Parathyroid adenoma (tissue), 2 donors: ENCODE data around the gene PSD4.
A peak's percentile ranks its signal among the peaks of the same experiment; 100 is the strongest.

ENCODE experiments used
- H2AFZ ChIP-seq: fragments of 300-600 bp; sonication (generic); one replicate; pipeline ENCODE4 v1.7.0; 2017; ENCODE audit warnings: antibody characterized with exemption, mild to moderate bottlenecking
- H3K27ac ChIP-seq: fragments of 300-600 bp; sonication (generic); one replicate; pipeline ENCODE4 v1.7.0; 2017
- H3K27me3 ChIP-seq: fragments of 300-600 bp; sonication (generic); one replicate; pipeline ENCODE4 v1.7.0; 2017; ENCODE audit warnings: low read length; ENCODE audit not compliant: control insufficient read depth, insufficient read depth
- H3K36me3 ChIP-seq: fragments of 300-600 bp; sonication (generic); one replicate; pipeline ENCODE4 v1.7.0; 2017; ENCODE audit warnings: low read length; ENCODE audit not compliant: control insufficient read depth, insufficient read depth
- H3K4me1 ChIP-seq: fragments of 300-600 bp; sonication (generic); one replicate; pipeline ENCODE4 v1.7.0; 2017; ENCODE audit warnings: control low read depth
- H3K4me2 ChIP-seq: fragments of 300-600 bp; sonication (generic); one replicate; pipeline ENCODE4 v1.7.0; 2017; ENCODE audit warnings: low read length
- H3K4me3 ChIP-seq: fragments of 300-600 bp; sonication (generic); one replicate; pipeline ENCODE4 v1.7.0; 2017; ENCODE audit warnings: low read depth, low read length
- H3K79me2 ChIP-seq: fragments of 300-600 bp; sonication (generic); one replicate; pipeline ENCODE4 v1.7.0; 2017; ENCODE audit warnings: control low read depth
- H3K9ac ChIP-seq: fragments of 300-600 bp; sonication (generic); one replicate; pipeline ENCODE4 v1.7.0; 2017; ENCODE audit warnings: mild to moderate bottlenecking
- H3K9me3 ChIP-seq: fragments of 300-600 bp; sonication (generic); one replicate; pipeline ENCODE4 v1.7.0; 2017; ENCODE audit warnings: low read length; ENCODE audit not compliant: control insufficient read depth
- TF ChIP-seq, protein P1 (sequence below): fragments of 300-600 bp; sonication (generic); IDR thresholded peaks from one replicate; pipeline ENCODE4 v1.7.0; 2017; ENCODE audit warnings: antibody characterized with exemption, mild to moderate bottlenecking
- donor health status: primary hyperparathyroidism.

Gene PSD4

DNA sequence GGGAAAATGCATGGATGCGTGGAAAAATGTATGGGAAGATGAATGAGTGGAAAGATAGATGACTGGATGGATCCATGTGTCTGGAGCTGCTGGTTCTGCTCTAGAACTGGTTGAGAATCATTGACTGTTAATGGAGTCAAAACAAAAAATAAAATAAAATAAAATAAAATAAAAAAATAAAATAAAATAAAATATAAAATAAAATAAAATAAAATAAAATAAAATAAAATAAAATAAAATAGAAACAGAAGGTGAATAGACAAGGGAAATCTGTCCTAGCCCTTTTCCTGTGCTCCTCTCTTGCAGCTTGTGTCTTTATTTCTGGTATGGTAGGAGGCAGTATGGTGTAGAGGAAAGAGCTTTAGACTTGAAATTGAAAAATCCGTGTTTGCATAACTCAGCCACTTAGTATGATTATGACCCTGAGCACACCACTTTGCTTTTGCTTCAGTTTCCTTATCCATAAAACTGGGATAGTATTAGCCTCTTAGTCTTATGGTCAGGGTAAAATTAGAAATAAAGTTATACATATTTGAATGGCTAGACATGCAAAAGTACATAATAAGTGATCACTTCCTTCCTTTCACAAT, 51.0 kb downstream of the PSD4 start:
- TF ChIP-seq, protein P1, sequence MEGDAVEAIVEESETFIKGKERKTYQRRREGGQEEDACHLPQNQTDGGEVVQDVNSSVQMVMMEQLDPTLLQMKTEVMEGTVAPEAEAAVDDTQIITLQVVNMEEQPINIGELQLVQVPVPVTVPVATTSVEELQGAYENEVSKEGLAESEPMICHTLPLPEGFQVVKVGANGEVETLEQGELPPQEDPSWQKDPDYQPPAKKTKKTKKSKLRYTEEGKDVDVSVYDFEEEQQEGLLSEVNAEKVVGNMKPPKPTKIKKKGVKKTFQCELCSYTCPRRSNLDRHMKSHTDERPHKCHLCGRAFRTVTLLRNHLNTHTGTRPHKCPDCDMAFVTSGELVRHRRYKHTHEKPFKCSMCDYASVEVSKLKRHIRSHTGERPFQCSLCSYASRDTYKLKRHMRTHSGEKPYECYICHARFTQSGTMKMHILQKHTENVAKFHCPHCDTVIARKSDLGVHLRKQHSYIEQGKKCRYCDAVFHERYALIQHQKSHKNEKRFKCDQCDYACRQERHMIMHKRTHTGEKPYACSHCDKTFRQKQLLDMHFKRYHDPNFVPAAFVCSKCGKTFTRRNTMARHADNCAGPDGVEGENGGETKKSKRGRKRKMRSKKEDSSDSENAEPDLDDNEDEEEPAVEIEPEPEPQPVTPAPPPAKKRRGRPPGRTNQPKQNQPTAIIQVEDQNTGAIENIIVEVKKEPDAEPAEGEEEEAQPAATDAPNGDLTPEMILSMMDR, result no peak
- H3K4me2 ChIP-seq, result no peak overlapping the region
- H2AFZ ChIP-seq, result no peak overlapping the region

DNA sequence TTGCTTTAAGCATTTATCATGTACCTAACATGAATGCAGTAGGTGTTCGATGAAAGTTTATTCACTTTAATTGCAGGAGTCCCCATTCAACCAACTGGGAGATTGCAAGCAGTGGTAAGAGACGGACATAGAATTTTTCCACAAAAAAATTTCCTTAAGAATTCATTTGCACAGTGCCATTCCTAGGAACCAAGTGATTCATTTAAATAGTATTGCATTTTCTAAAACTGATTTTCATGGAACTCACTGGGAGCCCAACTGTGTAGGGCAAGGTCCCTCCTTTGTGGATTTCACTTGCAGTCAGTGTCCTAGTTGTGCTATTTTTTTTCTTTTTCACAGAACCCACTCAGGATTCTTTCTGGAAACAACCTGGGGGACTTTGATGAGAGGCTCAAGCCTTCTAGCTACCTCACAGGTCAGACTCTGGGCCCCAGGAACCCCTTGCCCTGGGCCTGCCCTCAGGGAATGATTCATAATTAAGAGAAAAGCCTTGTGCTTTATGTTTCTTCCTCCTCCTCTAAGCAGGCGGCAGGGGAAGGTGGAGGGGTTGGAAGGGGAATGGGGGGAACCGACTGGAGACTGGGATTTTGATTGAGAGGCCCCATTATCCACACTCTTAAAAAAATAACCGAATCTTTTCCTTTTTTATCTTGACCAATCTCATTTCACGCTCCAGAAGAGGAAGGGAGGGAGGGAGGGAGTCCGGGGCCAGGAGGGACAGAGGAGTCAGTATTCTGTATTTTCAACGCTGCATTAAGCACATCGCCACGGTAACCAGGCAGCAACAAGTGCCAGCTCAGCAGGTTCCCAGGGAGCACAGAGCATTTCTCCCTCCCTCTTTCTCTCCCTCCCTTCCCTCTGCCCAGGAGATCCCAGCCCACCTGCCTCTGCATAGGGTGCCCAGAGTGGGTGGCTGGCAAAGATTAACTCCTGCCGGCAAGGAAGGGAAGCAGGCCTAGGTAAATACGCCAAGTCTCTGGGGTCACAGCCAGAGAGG, 51.8 kb downstream of the PSD4 start:
- H3K27ac ChIP-seq, result no peak overlapping the region
- peak overlapping the region; percentile 14 for H3K4me3 ChIP-seq
- H3K9me3 ChIP-seq, result no peaks in the 10 kb centered on the region
- H3K4me1 ChIP-seq, result peaks cover 22% of the 10 kb centered on the region
- no peaks in the 10 kb centered on the region for H3K36me3 ChIP-seq
- H3K27me3 ChIP-seq, result no peaks in the 10 kb centered on the region
- H3K79me2 ChIP-seq, result no peaks in the 10 kb centered on the region
- TF ChIP-seq, protein P1, result no peak
- no peak overlapping the region for H3K9ac ChIP-seq
- peak overlapping the region; percentile 43 for H2AFZ ChIP-seq
- H3K4me2 ChIP-seq, result peak overlapping the region; percentile 57

More for the DNA sequence above, 51.0 kb downstream of the PSD4 start:
- Histone ChIP-seq H3K4me3 (no peak overlapping the region), H3K36me3 (no peaks in the 10 kb centered on the region), H3K27me3 (no peaks in the 10 kb centered on the region), H3K27ac (no peak overlapping the region), H3K9me3 (no peaks in the 10 kb centered on the region), H3K79me2 (no peaks in the 10 kb centered on the region), H3K4me1 (peaks cover 22% of the 10 kb centered on the region), H3K9ac (no peak overlapping the region)

DNA sequence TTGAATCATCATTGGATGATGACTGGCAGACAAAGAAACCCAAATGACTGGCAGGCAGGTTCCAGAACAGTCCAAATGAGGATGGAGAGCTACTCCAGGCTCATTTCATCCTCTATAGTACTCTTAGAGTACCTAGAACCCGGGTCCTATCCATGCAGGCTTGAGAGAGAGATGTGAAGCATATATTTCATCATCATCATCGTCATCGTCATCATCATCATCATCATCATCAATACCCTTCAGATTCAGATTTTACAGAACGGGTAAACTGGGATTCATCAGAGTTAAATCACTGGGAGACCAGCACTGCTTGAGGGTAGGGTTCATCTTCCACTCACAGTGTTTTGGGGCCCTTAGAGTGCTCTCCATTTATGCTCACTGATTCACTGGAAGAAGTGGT, 52.7 kb downstream of the PSD4 start:
- peak overlapping the region; percentile 53 for H3K4me2 ChIP-seq
- H3K9ac ChIP-seq, result no peak overlapping the region
- no peak overlapping the region for H2AFZ ChIP-seq
- no peaks in the 10 kb centered on the region for H3K79me2 ChIP-seq
- H3K27ac ChIP-seq, result no peak overlapping the region
- no peaks in the 10 kb centered on the region for H3K9me3 ChIP-seq
- no peaks in the 10 kb centered on the region for H3K27me3 ChIP-seq
- H3K4me1 ChIP-seq, result peaks cover 22% of the 10 kb centered on the region
- H3K4me3 ChIP-seq, result peak overlapping the region; percentile 14
- no peaks in the 10 kb centered on the region for H3K36me3 ChIP-seq
- TF ChIP-seq, protein P1, result no peak

DNA sequence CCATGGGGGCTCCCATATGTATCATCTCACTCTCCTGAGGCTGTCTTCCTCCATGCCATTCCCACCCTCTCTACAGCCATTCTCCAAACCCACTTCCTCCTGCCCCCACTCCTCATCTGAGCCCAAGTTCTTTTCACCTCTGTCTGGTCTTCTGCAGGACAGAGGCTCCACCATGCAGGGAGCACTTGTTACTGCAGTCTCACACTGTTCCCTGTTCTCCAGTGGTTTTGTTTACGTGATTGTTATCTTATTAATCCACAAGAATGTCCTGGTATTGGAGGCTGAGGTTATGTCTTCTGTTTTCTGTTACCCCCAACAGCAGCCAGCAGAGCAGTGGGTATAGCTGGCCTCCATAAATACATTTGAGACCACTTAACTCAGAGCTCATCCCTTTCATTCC, 53.5 kb downstream of the PSD4 start:
- Histone ChIP-seq H3K27me3 (no peaks in the 10 kb centered on the region), H3K4me2 (peak overlapping the region; percentile 39)

More for the DNA sequence above, 53.5 kb downstream of the PSD4 start:
- Histone ChIP-seq H3K9ac (no peak overlapping the region), H2AFZ (no peak overlapping the region), H3K9me3 (no peaks in the 10 kb centered on the region), H3K79me2 (no peaks in the 10 kb centered on the region), H3K36me3 (no peaks in the 10 kb centered on the region), H3K4me3 (no peak overlapping the region), H3K4me1 (peaks cover 22% of the 10 kb centered on the region), H3K27ac (no peak overlapping the region)
- TF ChIP-seq, protein P1, result peak; percentile 24
